Measurements from ENCODE around the gene ADNP. TPM values are rescaled to one million over a fixed set of nuclear protein-coding genes. Genes with fewer than 3 reads are reported as not detected.

ADNP gene
- total RNA-seq, 1 experiment from 2014 or later = 143 TPM

DNA sequence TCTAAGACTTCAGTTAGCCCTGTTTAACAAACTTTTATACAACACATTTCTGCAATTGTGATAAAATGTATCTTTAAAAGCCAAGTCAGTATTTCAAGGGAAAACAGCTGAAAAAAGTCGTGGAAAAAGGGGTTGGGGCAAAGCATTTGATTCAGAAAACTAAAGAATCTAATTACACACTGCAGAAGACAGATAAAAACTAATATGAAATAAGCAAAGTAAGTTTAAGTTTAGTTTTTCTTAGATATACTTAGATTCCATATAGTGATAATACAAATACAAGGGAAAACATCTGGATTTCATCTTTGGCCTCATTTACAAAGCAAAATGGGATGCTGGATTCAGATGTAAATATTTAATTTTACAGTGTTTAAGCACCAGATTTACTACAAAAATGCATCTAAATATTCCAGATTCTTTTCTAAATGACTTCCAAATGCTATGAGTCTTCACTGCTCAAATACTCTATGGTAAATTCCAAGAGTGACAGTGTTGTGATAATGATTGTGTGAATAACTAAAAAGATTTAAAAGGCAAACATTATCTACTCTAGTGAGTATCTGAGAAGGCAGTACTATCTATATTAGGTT, 1.5 kb upstream of the ADNP start:
- Histone ChIP-seq H3K23ac (ENCODE audit: insufficient read length, low read depth, low read length) (no peak overlapping the region), H3K27ac (ENCODE audit: insufficient read length, low read depth, low read length) (no peak overlapping the region), H3K27me3 (ENCODE audit: insufficient read depth, low read length) (no peaks in the 10 kb centered on the region), H3K18ac (ENCODE audit: insufficient read length, low read depth, low read length) (no peak overlapping the region), H3K79me1 (ENCODE audit: insufficient read depth, low read depth, low read length, poor library complexity, severe bottlenecking) (no peaks in the 10 kb centered on the region), H3K4me1 (ENCODE audit: insufficient read depth, low read length) (peaks cover 6% of the 10 kb centered on the region), H3T11ph (ENCODE audit: low read length) (no peak overlapping the region), H3K23me2 (ENCODE audit: insufficient read length, low read depth, low read length, poor library complexity, severe bottlenecking) (peaks cover 14% of the 10 kb centered on the region), H2AFZ (ENCODE audit: low read length) (no peak overlapping the region), H3K56ac (ENCODE audit: insufficient read length, low read depth, low read length) (no peak overlapping the region), H3K9me3 (ENCODE audit: control insufficient read depth, low read depth, low read length) (no peaks in the 10 kb centered on the region), H4K5ac (ENCODE audit: insufficient read length, low read depth, low read length) (no peak overlapping the region), H3K4ac (ENCODE audit: low read depth, low read length) (no peak overlapping the region), H2BK5ac (ENCODE audit: insufficient read length, low read length) (no peak overlapping the region), H4K20me1 (ENCODE audit: control insufficient read depth, insufficient read depth, insufficient read length) (no peaks in the 10 kb centered on the region), H4K8ac (replicated peaks; ENCODE audit: insufficient read length, low read depth, low read length) (no peak overlapping the region), H2BK15ac (ENCODE audit: low read depth, low read length) (no peak overlapping the region), H2AK5ac (ENCODE audit: insufficient read length, low read length) (no peak overlapping the region), H3K79me2 (ENCODE audit: insufficient read depth, low read length) (peaks cover 20% of the 10 kb centered on the region), H2BK12ac (ENCODE audit: insufficient read length, low read depth, low read length) (no peak overlapping the region), H3K14ac (ENCODE audit: insufficient read depth, low read length) (no peak overlapping the region), H2BK20ac (ENCODE audit: low read depth, low read length, poor library complexity, severe bottlenecking) (no peak overlapping the region), H3K4me2 (ENCODE audit: insufficient read depth, insufficient read length, low read length) (no peak overlapping the region), H4K91ac (ENCODE audit: insufficient read length, low read depth, low read length) (no peak overlapping the region), H3K9ac (ENCODE audit: extremely low read depth, insufficient read length, low read length) (no peak overlapping the region), H2BK120ac (ENCODE audit: low read depth, low read length, poor library complexity, severe bottlenecking) (no peak overlapping the region)
- Mint-ChIP-seq H3K27ac (no peak overlapping the region; a peak in 1 of 7 replicates), H3K27me3 (ENCODE audit: low read depth) (no peaks in the 10 kb centered on the region), H3K4me3 (peak overlapping the region in 1 of 2 experiments; percentile 25; a peak in 2 of 5 replicates), H3K9me3 (peaks cover 0 to 7% of the 10 kb centered on the region in 2 experiments; a peak in 2 of 5 replicates), H3K4me1 (peaks cover 17 to 24% of the 10 kb centered on the region in 2 experiments), H3K36me3 (ENCODE audit: insufficient read depth in 1 of 3, low read depth in 3 of 3) (peaks cover 31 to 74% (median 59%) of the 10 kb centered on the region in 3 experiments)
- no CpG with 5 or more reads among the region's 1 CpG for WGBS (ENCODE audit: extremely low coverage, insufficient read length, low lambda C conversion rate)
- TF ChIP-seq, protein P1, sequence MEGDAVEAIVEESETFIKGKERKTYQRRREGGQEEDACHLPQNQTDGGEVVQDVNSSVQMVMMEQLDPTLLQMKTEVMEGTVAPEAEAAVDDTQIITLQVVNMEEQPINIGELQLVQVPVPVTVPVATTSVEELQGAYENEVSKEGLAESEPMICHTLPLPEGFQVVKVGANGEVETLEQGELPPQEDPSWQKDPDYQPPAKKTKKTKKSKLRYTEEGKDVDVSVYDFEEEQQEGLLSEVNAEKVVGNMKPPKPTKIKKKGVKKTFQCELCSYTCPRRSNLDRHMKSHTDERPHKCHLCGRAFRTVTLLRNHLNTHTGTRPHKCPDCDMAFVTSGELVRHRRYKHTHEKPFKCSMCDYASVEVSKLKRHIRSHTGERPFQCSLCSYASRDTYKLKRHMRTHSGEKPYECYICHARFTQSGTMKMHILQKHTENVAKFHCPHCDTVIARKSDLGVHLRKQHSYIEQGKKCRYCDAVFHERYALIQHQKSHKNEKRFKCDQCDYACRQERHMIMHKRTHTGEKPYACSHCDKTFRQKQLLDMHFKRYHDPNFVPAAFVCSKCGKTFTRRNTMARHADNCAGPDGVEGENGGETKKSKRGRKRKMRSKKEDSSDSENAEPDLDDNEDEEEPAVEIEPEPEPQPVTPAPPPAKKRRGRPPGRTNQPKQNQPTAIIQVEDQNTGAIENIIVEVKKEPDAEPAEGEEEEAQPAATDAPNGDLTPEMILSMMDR (conservative IDR thresholded peaks at IDR 0.05) = no peak
- no peak for DNase-seq
